ENCODE measurements around the gene ADGRF1. TPM values are rescaled to one million over a fixed set of nuclear protein-coding genes. Genes with fewer than 3 reads are reported as not detected.

Gene ADGRF1
- total RNA-seq, 1 experiment from 2014 or later, result not detected

DNA sequence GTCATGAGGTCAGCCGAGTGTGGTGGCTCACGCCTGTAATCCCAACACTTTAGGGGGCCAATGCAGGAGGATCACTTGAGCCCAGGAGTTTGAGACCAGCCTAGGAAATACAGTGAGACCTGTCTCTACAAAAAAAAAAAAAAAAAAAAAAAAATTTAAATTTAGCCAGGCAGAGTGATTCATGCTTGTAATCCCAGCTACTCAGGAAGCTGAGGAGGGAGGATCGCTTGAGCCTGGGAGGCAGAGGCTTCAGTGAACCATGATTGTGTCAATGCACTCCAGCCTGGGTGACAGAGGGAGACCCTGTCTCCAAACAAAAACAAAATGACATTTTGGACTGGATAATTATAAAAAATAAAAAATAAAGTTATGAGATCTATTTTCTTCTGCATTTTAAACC, 56.2 kb downstream of the ADGRF1 start:
- DNase-seq (ENCODE audit: low read depth), result peak; percentile 77

DNA sequence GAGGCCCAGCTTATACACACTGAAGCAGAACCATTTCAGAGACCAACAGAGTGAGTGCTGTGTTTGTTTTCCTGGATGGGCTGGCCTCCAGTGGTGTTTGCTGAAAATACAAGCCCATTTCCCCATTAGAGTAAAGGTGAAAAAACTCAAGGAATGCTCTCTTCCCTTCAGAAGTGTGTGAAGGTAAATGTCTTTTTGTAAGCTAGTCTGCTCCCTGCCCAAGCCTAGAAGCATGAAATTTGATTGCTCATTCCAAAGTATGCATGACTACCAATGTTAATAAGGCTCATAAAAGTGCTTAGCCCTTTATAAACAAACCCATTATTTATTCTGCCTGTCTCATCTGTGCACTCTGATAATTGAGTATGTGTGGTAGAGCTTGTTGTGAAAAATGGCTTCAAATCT, 59.1 kb downstream of the ADGRF1 start:
- no peak for DNase-seq (ENCODE audit: low read depth)

DNA sequence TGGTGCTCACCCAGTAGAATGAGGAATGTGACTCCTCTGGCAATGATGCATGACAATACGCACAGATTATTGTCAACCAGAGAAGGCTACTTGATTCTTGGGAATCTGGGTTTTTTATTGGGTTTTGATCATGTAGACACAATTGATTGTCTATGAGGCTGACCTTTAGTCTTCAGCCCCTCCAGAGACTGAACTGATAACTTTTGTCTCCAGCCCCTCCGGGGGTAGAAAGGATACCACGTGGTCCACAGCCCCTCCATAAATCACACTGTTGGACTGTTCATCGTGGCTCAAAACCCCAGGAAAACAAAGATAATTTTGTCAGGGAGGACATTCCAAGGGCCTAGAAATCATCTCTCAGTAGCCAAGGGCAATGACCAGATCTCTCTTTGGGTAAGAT, 62.9 kb downstream of the ADGRF1 start:
- no peak for DNase-seq (ENCODE audit: low read depth)

DNA sequence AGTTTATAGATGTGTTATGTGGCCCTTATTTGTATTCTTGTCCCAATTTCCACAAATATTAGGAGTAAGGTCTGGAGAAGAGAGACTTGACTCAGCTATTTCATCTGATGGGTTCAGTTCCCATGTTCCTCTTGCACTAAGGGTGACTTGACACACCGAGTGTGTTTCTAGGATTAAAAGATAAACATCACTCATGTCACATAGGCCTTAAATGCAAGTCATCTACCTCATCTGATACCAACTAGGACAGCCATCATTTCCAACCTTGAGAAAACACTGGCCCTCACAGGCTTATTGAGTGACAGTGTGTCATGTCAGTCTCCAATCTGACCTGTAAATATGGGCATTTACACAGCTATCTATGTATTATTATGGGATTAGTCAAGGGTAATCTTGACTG, 67.3 kb downstream of the ADGRF1 start:
- DNase-seq (ENCODE audit: low read depth), result no peak

DNA sequence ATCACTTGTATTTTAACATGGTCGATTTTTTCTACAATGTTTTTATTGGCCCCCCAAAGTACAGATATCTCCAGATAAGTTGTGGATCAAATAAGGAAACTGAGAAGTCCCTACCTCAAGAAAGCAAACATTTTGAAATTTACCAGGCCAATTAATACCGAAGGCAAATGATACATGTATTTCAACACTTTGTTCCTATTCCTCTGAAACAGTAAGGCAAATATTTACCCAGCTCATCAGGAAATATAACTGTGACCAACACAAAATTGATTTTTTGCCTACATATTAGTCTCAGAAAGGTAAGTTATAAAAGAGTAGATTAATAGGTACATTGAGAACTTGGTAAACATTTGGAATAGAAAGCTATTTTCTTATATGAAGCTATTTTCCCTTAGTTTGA, 69.1 kb downstream of the ADGRF1 start:
- DNase-seq (ENCODE audit: low read depth), result no peak

DNA sequence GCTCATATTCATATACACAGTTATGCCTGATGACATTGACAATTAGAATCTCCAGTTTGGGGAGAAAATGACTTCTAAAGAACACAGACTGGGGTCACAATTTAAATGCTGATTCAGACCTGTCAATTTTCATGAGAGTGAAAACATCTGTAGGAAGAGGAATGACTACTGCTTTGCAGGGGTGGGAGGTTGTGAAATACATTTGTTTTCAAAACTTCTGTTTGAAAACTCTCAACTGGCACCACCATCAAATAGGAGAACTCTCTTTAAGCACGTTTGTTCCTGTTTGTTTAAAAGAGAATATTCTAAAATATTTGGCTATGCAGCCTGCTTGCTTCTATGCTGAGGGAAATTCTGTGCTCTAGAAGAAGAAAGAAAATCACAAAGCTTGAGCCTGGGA, 69.6 kb downstream of the ADGRF1 start:
- no peak for DNase-seq (ENCODE audit: low read depth)

DNA sequence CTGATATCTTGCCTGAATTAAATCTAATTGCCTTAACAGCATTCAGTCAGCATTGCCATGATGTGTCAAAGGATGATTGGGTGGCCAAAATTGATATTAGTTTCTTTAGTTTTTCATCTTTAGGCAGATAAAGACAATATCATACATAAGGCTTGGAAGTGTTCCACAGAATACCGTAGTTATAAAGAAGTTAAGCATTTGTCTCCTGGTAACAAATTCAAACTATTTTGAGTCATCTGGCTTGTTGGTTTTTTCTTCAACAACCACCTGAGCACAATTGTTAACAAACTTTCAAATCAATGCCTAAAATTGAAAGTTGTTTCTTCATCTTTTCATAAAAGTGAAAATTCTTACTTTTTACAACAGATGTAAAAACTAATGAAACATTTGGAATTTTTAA, 72.9 kb downstream of the ADGRF1 start:
- no peak for DNase-seq (ENCODE audit: low read depth)

DNA sequence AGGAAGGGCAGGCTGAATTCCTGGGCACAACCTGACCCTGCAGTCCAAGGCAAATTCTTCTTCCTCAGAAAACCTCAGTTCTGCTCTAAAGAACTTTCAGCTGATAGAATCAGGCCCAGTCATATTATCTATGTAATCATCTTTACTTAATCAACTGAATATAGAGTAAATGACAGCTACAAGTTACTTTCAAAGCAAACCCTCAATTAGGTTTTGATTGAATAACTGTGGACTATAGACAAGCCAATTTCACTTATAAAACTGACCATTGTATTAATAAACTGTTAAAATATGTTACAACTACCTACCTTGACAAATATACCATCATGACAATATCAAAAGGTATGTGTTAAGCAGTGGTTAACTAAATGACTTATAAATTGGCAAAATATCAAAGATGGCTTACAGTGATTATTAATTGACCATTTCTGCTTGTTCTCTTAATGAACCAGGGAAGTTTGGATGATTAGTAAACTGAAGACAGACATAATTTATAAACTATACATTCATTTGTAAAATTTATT, 74.2 kb downstream of the ADGRF1 start:
- no peak for DNase-seq (ENCODE audit: low read depth)

DNA sequence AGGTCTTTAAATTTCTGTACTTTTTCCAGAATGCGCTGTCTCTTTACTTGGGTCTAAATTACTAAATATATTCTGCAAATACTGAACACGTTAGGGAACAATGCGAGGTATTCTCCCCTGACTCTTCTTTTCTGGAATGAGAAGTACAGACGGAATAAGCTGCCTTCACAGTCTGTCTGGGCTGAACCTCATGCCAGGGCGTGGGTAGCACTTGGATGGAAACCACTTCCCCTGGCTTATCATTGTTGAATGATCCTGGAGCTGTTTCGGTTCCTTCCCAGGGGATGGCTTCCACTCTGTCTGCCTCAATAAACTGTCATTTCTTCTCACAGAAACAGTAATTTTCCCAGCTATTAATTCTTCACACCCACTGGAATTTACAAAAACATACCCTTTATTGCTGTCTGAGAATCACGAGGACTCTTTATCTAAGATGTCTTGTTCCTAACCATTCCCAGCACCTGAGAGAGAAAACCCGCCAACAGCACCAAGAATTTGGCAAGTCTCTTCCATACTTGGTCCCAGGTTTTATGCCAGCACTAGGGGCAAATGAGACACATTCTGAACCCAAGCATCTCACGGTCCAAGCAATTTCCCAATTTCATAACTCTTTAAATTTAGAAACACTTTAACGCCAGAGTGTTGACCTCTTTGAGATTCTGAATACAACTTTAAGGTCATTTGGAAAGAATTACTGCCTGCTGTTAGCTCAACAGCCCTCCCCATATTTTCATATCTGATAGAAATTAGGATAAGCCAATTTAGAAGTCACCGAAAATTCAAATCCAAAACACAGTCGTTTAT, 77.2 kb downstream of the ADGRF1 start:
- DNase-seq (ENCODE audit: low read depth), result no peak

DNA sequence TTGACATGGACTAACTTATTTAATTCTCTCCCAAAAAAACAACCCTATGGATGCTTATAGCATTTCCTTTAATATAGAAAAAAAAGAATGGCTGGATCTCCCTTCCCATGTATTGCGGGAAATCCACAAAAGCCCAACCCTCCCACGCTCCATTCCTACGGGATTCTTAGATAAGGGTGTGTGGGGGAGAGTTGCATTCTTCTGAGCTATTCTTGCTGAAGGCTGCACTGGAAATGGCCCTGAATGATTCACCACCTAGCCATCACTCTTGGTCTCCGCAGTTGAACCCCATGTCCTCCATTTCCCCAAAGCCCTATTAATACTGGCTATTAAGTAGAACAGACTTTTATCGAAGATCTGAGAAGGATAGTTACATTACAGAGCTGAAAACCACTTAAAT, 78.5 kb downstream of the ADGRF1 start:
- no peak for DNase-seq (ENCODE audit: low read depth)

DNA sequence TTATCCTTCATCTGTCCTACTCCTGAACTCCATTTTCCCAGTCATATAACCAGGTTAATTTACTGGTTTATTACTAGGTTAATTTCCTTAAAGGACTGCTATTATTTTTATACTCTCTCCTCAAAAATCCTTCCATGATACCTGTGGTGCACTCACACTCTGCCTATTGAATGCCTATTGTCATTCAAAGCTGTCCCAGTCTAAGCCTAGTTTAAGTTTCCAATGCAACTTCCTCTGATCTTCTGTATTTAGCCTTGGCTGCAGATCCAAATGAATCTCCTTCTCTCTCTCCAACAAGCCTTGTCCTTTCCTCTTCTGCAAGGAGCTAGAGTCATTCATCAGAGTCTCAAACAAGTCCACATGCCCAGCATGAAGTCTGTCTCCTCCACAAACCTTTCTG, 79.1 kb downstream of the ADGRF1 start:
- DNase-seq (ENCODE audit: low read depth), result no peak

DNA sequence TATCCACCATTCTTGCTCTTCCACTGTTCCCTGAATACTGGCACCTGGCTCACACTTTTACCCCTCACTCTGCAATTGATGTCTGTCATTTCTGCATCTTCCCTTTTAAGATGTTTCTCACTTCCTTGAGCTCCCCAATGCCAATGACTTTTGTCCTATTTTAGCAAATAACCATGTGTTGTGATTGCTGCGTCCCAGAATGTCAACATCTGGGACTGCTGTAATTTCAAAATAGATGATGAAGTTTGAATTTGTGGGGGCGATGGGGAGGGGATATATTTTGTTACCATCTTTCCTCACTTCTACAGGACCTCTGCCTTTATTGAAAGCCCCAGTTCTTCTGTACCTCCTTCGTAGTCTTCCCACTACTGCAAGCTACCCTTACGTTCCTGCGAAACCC, 80.4 kb downstream of the ADGRF1 start:
- DNase-seq (ENCODE audit: low read depth), result no peak

DNA sequence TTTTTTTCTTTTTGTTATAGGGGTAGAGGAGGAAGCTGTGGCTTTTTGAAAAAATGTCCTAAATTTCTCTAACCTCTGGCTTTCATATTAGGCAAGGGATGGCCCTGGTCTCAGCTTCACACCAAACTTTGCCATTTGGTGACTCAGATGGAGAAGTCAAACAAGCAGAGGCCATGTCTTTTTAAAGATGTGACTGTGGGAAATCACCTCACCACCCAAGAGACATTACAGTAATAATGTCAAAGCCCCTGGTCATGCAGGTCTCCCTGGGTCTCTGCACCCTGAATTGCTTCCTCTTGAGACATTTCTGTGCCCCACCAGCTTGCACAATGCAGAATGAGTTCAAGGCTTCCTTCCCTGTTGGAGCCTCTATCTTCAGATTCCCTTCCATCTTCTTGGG, 80.9 kb downstream of the ADGRF1 start:
- DNase-seq (ENCODE audit: low read depth), result no peak

DNA sequence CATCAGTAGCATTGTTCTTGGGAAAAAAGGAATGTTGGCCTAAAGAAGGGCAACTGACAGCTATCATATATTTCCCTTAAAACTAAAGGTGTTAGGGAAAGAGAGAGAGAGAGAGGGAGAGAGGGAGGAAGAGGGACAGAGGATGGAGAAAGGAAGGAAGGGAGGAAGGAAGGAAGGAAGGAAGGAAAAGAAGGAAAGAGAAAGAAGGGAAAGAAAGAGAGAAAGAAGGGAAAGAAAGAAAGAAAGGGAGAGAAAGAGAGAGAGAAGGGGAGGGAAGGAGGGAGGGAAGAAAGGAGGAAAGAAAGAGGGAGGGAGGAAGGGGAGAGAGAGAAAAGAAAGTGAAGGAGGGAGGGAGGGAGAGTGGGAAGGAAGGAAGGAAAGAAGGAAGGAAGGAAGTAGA, 82.7 kb downstream of the ADGRF1 start:
- DNase-seq (ENCODE audit: low read depth), result no peak

DNA sequence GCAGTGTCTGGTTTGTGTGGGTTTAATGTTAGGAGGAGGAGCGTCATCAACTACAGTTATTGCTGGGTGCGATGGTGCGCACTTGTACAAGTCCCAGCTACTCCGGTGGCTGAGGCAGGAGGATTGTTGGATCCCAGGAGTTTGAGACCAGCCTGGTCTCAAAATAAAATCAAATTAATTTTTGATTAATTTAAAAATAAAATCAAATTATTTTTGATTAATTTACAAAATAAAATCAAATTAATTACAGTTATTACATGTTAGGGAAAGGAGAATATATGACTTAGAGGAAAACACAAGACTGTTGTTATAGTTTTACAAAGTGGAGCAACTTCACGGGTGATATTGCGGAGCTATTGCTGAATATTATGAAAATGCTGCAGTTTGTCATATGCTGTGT, 85.7 kb downstream of the ADGRF1 start:
- DNase-seq (ENCODE audit: low read depth), result no peak

DNA sequence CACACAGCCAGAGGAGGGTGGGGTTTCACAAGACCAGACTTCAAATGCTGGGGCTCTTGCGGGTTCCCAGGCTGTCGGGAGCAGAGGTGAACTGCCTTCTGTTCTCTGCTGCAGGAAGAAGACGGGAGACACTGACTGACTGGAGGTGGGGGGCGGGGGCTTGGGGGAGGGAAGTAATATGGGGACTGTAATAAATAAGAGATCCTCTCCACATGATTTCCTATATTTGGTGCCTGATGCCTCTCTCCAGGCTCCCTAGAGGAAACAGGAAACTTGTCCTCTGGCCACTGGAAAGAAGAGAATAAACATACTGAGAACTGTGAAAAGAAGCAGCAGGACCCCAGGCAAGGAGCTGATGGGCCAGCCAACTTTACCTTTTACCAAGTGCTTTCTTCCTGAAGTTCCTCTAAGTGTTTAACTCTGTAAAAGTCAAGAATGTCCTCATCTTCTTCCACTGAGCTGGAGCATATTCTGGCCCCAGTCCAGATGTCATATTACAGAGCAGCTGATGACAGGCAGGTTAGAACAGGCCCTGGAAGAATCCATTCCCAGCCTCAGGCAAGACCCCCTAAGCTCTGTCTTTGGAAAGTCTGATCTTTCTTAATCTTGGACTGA, 87.2 kb downstream of the ADGRF1 start:
- DNase-seq (ENCODE audit: low read depth), result no peak

DNA sequence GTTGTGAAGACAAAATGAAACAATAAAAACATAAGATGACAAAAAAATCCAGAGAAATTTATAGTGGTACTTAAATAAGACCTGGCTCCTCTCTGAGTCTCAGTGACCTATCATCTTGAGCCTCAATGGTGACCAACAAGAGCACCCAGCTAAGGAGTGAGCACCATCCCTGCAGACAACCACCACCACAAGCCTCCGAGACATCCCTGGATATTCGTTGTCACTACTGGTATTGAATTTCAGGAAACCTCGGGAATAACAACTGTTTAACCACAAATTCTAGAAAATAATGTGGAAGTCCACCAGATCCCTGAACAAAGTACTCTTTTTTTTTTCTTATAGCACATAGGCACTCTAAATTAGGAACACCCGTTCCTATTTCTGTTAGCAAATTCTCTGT, 88.2 kb downstream of the ADGRF1 start:
- no peak for DNase-seq (ENCODE audit: low read depth)

DNA sequence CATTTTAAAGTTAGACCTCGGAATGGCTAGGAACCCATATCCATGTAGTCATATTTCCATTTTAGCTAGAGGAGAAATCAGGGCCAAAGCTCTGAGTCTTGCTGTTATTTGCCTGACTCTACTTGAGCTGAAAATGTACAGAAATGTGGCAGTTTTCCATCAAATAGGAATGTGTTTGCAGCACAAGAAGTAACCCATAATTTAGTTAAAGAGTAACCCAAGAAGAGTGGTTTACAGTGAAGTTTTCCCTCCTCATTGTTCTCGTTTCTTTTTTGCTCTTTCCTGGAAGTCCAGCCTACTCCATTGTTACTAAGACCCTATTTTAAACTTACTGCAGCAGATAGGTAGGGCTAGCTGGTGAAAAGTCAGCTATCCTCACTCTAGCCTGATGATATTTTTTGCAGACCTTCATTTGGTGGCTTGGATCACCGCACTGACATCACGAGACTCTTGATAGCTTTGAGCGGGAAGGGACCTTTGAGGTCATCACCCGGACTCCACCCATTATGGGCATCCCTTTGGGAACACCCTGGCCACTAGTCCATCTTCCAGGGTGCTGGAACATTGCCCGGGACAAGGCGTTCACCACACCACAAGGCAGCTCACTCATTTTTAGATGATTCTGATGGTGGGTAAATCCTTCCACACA, 92.4 kb downstream of the ADGRF1 start:
- DNase-seq (ENCODE audit: low read depth), result no peak

DNA sequence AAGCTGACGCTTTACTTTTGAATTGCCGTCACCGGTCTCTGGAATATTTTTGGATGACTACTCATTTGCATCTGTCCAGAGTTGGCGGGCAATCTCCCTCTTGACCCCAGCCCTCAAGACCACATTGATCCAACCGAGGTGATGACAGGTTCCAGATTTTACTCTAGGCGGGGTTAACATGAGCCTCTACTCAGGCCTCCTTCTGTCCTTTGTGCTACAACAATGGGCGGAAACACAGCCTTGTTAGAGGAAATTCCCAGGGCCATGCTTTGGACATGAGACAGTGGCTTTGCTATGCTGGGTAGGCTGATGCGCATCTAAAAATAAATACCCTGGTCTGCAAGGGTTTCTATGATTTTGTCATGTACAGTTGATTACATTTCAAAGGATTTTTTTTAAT, 93.4 kb downstream of the ADGRF1 start:
- no peak for DNase-seq (ENCODE audit: low read depth)
